Uterus (tissue), 4 donors: ENCODE results near the gene TTC31. TPM values are rescaled to one million over a fixed set of nuclear protein-coding genes. Genes with fewer than 3 reads are reported as not detected.
"Not testable (repeated sequence)": the region's sequence is repeated elsewhere in the genome, so short reads cannot be mapped to it uniquely, and the experiment has no call there.

Experiments
- DNase-seq, 2 donors: peaks; one replicate each; pipeline ENCODE4 v3.0.0-alpha.2; 2019 to 2020
- H3K27ac ChIP-seq, 2 donors: fragments of 200-600 bp; sonication (generic); 1 replicate in 1 of 2; 2 replicates in 1 of 2; pipeline ENCODE4 v1.5.1; 2016 to 2018
- H3K27me3 ChIP-seq, 2 donors: fragments of 200-600 bp; sonication (generic); one replicate each; pipeline ENCODE4 v1.5.1; 2018 to 2019; ENCODE audit warnings: control low read depth in 1 of 2
- H3K36me3 ChIP-seq, 2 donors: fragments of 200-600 bp; sonication (generic); one replicate each; pipeline ENCODE4 v1.5.1; 2019; ENCODE audit warnings: control low read depth in 1 of 2
- H3K4me1 ChIP-seq, 2 donors: fragments of 200-600 bp; sonication (generic); one replicate each; pipeline ENCODE4 v1.5.1; 2018 to 2019; ENCODE audit warnings: control low read depth in 1 of 2
- H3K4me3 ChIP-seq, 2 donors: fragments of 200-600 bp; sonication (generic); 1 replicate in 1 of 2; 2 replicates in 1 of 2; pipeline ENCODE4 v1.5.1; 2018 to 2019; ENCODE audit warnings: mild to moderate bottlenecking in 1 of 2
- H3K9me3 ChIP-seq, 2 donors: fragments of 200-600 bp; sonication (generic); one replicate each; pipeline ENCODE4 v1.5.1; 2019; ENCODE audit warnings: control low read depth in 1 of 2
- CTCF ChIP-seq, 4 experiments: fragments of 200-600 bp in 2 of 4; fragments of 450-650 bp in 2 of 4; sonication (generic) in 2 of 4; IDR thresholded peaks; one replicate each; pipeline ENCODE4 v1.5.1; 2016 to 2019; ENCODE audit warnings: antibody characterized with exemption in 4 of 4, mild to moderate bottlenecking in 2 of 4, moderate library complexity in 1 of 4
- POLR2A ChIP-seq, 2 donors: fragments of 450-650 bp; IDR thresholded peaks; one replicate each; pipeline ENCODE4 v1.6.1; 2016; ENCODE audit warnings: antibody characterized with exemption in 2 of 2, mild to moderate bottlenecking in 1 of 2, moderate library complexity in 1 of 2
- intact Hi-C: fragments of 100-400 bp; cut with DNase I; formaldehyde crosslinking; loops from one replicate; pipeline ENCODE4 v1.15.1; 2023; ENCODE audit warnings: low total_unique reads
- total RNA-seq, 4 donors: library from RNA; depleted of rRNA in 3 of 4; stranded (reverse); fragments of >200 nt in 3 of 4; gene quantifications; one replicate each; pipeline versions ENCODE4 v1.1.0 to v1.2.4, GENCODE V29; 2014 to 2023
- donor health status: DM: yes; HTN: yes; CAD: no.

Gene TTC31
- total RNA-seq, 4 donors from 2014 or later: 8.5 to 29.2 (median 17.5) TPM

GRCh38 chr2:74481961-74482800, 700 bp upstream of the TTC31 start:
- peak overlapping the region; percentile 91 to 93 for H3K4me3 ChIP-seq
- TF ChIP-seq POLR2A (IDR thresholded peaks at IDR 0.05) (no peak), CTCF (IDR thresholded peaks at IDR 0.05) (no peak)
- no peaks in the 10 kb centered on the region for H3K9me3 ChIP-seq
- no peaks in the 10 kb centered on the region for H3K27me3 ChIP-seq
- peak overlapping the region; percentile 91 to 93 for H3K27ac ChIP-seq
- DNase-seq: no peak
- H3K4me1 ChIP-seq: peaks cover 0 to 10% of the 10 kb centered on the region in 2 donors
- H3K36me3 ChIP-seq: no peaks in the 10 kb centered on the region
- intact Hi-C loops: loop anchor here (2.0 kb wide), 1 partner anchor 107 kb away; no protein-coding TSS in a partner anchor

- not testable (repeated sequence) for H3K27me3 ChIP-seq, H3K9me3 ChIP-seq, H3K36me3 ChIP-seq, DNase-seq
- Histone ChIP-seq H3K27ac (peak overlapping the region in 1 of 2 donors; percentile 91), H3K4me3 (peak overlapping the region; percentile 91 to 93), H3K4me1 (peaks cover 0 to 10% of the 10 kb centered on the region in 2 donors)
- intact Hi-C loops: loop anchor here (2.0 kb wide), 1 partner anchor 105 kb away; no protein-coding TSS in a partner anchor
These were observed 839 bp downstream of the TTC31 start for GRCh38 chr2:74483675-74484164.

GRCh38 chr2:74486141-74486540, 3.3 kb downstream of the TTC31 start:
- peaks cover 0 to 7% of the 10 kb centered on the region in 2 donors for H3K4me1 ChIP-seq
- no peaks in the 10 kb centered on the region for H3K27me3 ChIP-seq
- no peaks in the 10 kb centered on the region for H3K9me3 ChIP-seq
- H3K27ac ChIP-seq: no peak overlapping the region
- H3K36me3 ChIP-seq: no peaks in the 10 kb centered on the region
- intact Hi-C loops: no loop called here
- no peak for DNase-seq
- H3K4me3 ChIP-seq: no peak overlapping the region
- TF ChIP-seq CTCF (IDR thresholded peaks at IDR 0.05): no peak
- TF ChIP-seq POLR2A (IDR thresholded peaks at IDR 0.05): no peak

GRCh38 chr2:74488643-74489481, 6.0 kb downstream of the TTC31 start:
- intact Hi-C loops: no loop called here
- Histone ChIP-seq H3K27ac (no peak overlapping the region), H3K4me3 (no peak overlapping the region), H3K4me1 (no peaks in the 10 kb centered on the region), H3K36me3 (no peaks in the 10 kb centered on the region), H3K27me3 (no peaks in the 10 kb centered on the region), H3K9me3 (no peaks in the 10 kb centered on the region)
- no peak for DNase-seq
- no peak for TF ChIP-seq POLR2A (IDR thresholded peaks at IDR 0.05)
- TF ChIP-seq CTCF (IDR thresholded peaks at IDR 0.05): no peak

GRCh38 chr2:74489906-74490305, 7.0 kb downstream of the TTC31 start:
- no peak for DNase-seq
- no peaks in the 10 kb centered on the region for H3K9me3 ChIP-seq
- H3K36me3 ChIP-seq: no peaks in the 10 kb centered on the region
- H3K4me3 ChIP-seq: no peak overlapping the region
- no peaks in the 10 kb centered on the region for H3K4me1 ChIP-seq
- intact Hi-C loops: no loop called here
- TF ChIP-seq CTCF (IDR thresholded peaks at IDR 0.05): no peak
- TF ChIP-seq POLR2A (IDR thresholded peaks at IDR 0.05): no peak
- no peaks in the 10 kb centered on the region for H3K27me3 ChIP-seq
- H3K27ac ChIP-seq: no peak overlapping the region
